GM23248 (cell line): ENCODE data around the gene BRD1. TPM values are rescaled to one million over a fixed set of nuclear protein-coding genes. Genes with fewer than 3 reads are reported as not detected.

Experiments used
- DNase-seq: peaks from one replicate; pipeline ENCODE4 v3.0.0-alpha.2; 2015
- H2AFZ ChIP-seq: fragments of 200-600 bp; sonication (generic); 2 replicates; pipeline ENCODE4 v1.6.1; 2016; ENCODE audit warnings: antibody characterized with exemption
- H3F3A ChIP-seq: fragments of 200-600 bp; sonication (generic); 2 replicates; pipeline ENCODE4 v1.6.1; 2016; ENCODE audit warnings: mild to moderate bottlenecking, antibody characterized with exemption, mixed run types; ENCODE audit not compliant: insufficient read depth
- H3K27ac ChIP-seq: fragments of 200-600 bp; sonication (generic); 2 replicates; pipeline ENCODE4 v1.5.1; 2016; ENCODE audit warnings: mild to moderate bottlenecking
- H3K27me3 ChIP-seq: fragments of 200-600 bp; sonication (generic); replicated peaks from 2 replicates; pipeline ENCODE4 v1.6.1; 2016; ENCODE audit warnings: mild to moderate bottlenecking; ENCODE audit not compliant: insufficient read depth
- H3K36me3 ChIP-seq: fragments of 200-600 bp; sonication (generic); 2 replicates; pipeline ENCODE4 v1.6.1; 2016; ENCODE audit warnings: low read depth, mild to moderate bottlenecking
- H3K4me1 ChIP-seq: fragments of 200-600 bp; sonication (generic); 2 replicates; pipeline ENCODE4 v1.6.1; 2016; ENCODE audit warnings: mild to moderate bottlenecking; ENCODE audit not compliant: insufficient read depth
- H3K4me2 ChIP-seq: fragments of 200-600 bp; sonication (generic); one replicate; pipeline ENCODE4 v1.6.1; 2016; ENCODE audit warnings: mild to moderate bottlenecking; ENCODE audit not compliant: unreplicated experiment
- H3K4me3 ChIP-seq: fragments of 200-600 bp; sonication (generic); 2 replicates; pipeline ENCODE4 v1.5.1; 2016; ENCODE audit warnings: mild to moderate bottlenecking
- H3K79me2 ChIP-seq: fragments of 200-600 bp; sonication (generic); 2 replicates; pipeline ENCODE4 v1.6.1; 2016; ENCODE audit warnings: mild to moderate bottlenecking; ENCODE audit not compliant: insufficient read depth
- H3K9ac ChIP-seq: fragments of 200-600 bp; sonication (generic); 2 replicates; pipeline ENCODE4 v1.6.1; 2016; ENCODE audit warnings: mild to moderate bottlenecking
- H3K9me2 ChIP-seq: fragments of 200-600 bp; sonication (generic); 2 replicates; pipeline ENCODE4 v1.6.1; 2016; ENCODE audit warnings: mixed run types, mild to moderate bottlenecking, moderate library complexity; ENCODE audit not compliant: insufficient read depth
- H3K9me3 ChIP-seq: fragments of 200-600 bp; sonication (generic); one replicate; pipeline ENCODE4 v1.6.1; 2017; ENCODE audit warnings: low read depth
- H4K20me1 ChIP-seq: fragments of 200-600 bp; sonication (generic); 2 replicates; pipeline ENCODE4 v1.6.0; 2016; ENCODE audit not compliant: insufficient read depth
- EZH2 ChIP-seq: fragments of 200-600 bp; sonication (generic); IDR thresholded peaks from 2 replicates; pipeline ENCODE4 v1.6.1; 2018; ENCODE audit warnings: antibody characterized with exemption, mild to moderate bottlenecking; ENCODE audit not compliant: insufficient read depth, poor library complexity, severe bottlenecking
- EZH2phosphoT487 ChIP-seq: fragments of 200-600 bp; sonication (generic); IDR thresholded peaks from 2 replicates; pipeline ENCODE4 v1.6.1; 2018; ENCODE audit warnings: antibody characterized with exemption, moderate library complexity, mild to moderate bottlenecking, low read depth; ENCODE audit not compliant: insufficient read depth
- WGBS, 2 experiments: methylation state at CpG; one replicate each; pipeline ENCODE4 v1.1.6; 2015 to 2017; ENCODE audit warnings: low lambda C conversion rate in 2 of 2, low coverage in 1 of 2; ENCODE audit errors: missing lambda C conversion rate in 2 of 2; 5-methylcytosine and 5-hydroxymethylcytosine counted together
- in situ Hi-C: fragments of 300-500 bp; cut with MboI; formaldehyde crosslinking; loops from 2 replicates; pipeline ENCODE4 v1.15.0; 2020
- polyA plus RNA-seq: library from polyadenylated mRNA; unstranded; fragments of >200 nt; fragmentation: Nextera tagmentation; extraction: Ambion mirVana; gene quantifications from 2 replicates; pipeline ENCODE4 v1.2.1, GENCODE V29; 2016
- total RNA-seq: library from RNA; depleted of rRNA; stranded (reverse); fragments of >200 nt; shearing (Covaris generic); gene quantifications from 2 replicates; pipeline ENCODE4 v1.2.3, GENCODE V29; 2014

Gene BRD1
- total and polyA plus RNA-seq, 2 experiments from 2014 or later: 4.5 to 23.1 TPM

DNA sequence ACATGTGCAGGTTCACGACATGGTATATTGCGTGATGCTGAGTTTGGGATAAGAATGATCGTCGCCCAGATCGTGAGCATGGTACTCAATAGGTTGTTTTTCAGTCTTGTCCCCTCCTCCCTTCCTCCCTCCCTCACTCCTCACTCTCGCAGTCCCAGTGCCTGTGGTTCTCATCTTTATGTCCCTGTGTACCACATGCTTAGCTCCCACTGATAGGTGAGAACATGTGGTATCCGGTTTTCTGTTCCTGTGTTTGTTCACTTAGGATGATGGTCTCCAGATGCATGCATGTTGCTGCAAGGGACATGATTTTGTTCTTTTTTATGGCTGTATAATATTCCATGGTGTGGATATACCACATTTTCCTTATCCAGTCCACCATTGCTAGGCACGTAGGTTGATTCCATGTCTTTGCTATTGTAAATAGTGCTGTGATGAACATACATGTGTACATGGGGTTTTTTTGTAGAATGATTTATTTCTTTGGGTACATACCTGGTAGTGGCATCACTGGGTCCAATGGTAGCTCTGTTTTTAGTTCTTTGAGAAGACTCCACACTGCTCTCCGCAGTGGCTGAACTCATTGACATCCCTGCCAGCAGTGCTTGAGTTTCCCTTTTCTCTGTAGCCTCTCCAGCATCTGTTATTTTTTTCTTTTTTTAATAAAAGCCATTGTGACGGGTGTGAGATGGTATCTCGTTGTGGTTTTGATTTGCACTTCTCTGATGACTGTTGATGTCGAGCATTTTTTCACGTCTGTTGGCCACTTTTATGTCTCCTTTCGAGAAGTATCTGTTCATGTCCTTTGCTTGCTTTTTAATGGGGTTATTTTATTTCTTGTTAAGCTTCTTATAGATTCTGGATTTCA, 42.4 kb upstream of the BRD1 start:
- Histone ChIP-seq H3K4me2 (no peak overlapping the region), H3K9ac (no peak overlapping the region), H3K27me3 (no peaks in the 10 kb centered on the region), H3K36me3 (peaks cover 12% of the 10 kb centered on the region; the same call in 1 of the 2 replicates), H3K9me3 (peaks cover 4% of the 10 kb centered on the region), H3K4me1 (no peaks in the 10 kb centered on the region), H3K27ac (no peak overlapping the region), H3K79me2 (peaks cover 99% of the 10 kb centered on the region), H3F3A (no peaks in the 10 kb centered on the region), H2AFZ (no peak overlapping the region), H4K20me1 (peaks cover 4% of the 10 kb centered on the region; the same call in 1 of the 2 replicates), H3K9me2 (no peaks in the 10 kb centered on the region), H3K4me3 (no peak overlapping the region)
- no peak for DNase-seq
- in situ Hi-C loops: no loop called here
- 87 to 88% methylated on average over 14 of the region's 14 CpGs for WGBS, 2 experiments
- TF ChIP-seq EZH2: no peak
- no peak for TF ChIP-seq EZH2phosphoT487

- WGBS, 2 experiments: 89 to 92% methylated on average over 17 of the region's 17 CpGs
- H3K9ac ChIP-seq: no peak overlapping the region
- no peak overlapping the region for H3K4me3 ChIP-seq
- peaks cover 4% of the 10 kb centered on the region; the same call in 1 of the 2 replicates for H4K20me1 ChIP-seq
- peaks cover 100% of the 10 kb centered on the region for H3K79me2 ChIP-seq
- H3K4me1 ChIP-seq: no peaks in the 10 kb centered on the region
- in situ Hi-C loops: no loop called here
- H2AFZ ChIP-seq: no peak overlapping the region
- H3K4me2 ChIP-seq: no peak overlapping the region
- H3K36me3 ChIP-seq: peaks cover 12% of the 10 kb centered on the region; the same call in 1 of the 2 replicates
- no peak for DNase-seq
- no peaks in the 10 kb centered on the region for H3K9me2 ChIP-seq
- no peak overlapping the region for H3K27ac ChIP-seq
- peaks cover 4% of the 10 kb centered on the region for H3K9me3 ChIP-seq
- no peak for TF ChIP-seq EZH2phosphoT487
- no peak for TF ChIP-seq EZH2
- no peaks in the 10 kb centered on the region for H3K27me3 ChIP-seq
- no peaks in the 10 kb centered on the region for H3F3A ChIP-seq
These were observed 41.6 kb upstream of the BRD1 start for GRCh38 chr22:49869086-49869830.

DNA sequence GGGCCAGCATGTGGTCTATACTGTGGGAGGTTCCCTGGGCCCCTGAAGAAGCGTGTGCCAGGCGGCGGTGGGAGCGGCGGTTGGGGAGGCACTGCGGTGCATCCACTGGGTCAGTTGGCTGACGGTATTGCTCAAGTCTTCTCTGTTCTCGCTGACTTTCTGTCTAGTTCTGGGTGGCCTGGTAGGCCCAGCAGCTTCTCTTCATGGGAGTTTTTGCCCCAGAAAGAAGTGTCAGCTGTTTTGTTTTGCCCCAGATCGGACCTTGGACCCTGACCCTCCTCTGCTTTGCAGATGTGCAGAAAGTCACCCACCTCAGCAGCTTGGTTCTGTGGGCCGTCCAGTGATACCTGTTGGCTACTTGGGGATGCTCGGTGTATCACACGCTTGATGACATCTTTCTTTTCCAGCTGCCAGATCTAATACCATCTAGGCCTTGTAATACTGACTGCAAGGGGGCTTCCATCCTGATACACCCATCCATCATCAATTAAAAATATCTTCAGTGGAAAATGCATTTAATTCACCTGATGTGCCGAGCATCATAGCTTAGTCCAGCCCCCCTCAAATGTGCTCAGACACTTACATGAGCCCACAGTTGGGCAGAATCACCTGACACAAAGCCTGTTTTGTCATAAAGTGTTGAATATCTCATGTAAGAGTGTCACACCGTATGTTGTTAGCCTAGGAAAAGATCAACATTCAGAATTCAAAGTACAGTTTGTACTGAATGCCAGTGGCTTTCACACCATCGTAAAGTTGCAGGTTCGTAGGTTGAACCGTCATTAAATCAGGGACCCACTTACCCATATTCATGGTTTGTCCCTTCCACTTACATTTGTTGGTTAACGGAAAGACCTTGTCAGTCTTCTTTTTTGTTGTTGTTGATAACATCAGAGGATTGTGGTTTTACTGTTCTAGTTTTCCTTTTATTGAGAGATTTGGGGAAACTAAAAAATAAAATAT, 39.9 kb upstream of the BRD1 start:
- Histone ChIP-seq H3K9me3 (peaks cover 4% of the 10 kb centered on the region), H3K4me2 (no peak overlapping the region), H3K9ac (no peak overlapping the region), H3K9me2 (no peaks in the 10 kb centered on the region), H3K27ac (no peak overlapping the region), H3K4me3 (no peak overlapping the region), H3K27me3 (no peaks in the 10 kb centered on the region), H3K36me3 (peaks cover 12% of the 10 kb centered on the region; the same call in 1 of the 2 replicates), H3F3A (no peaks in the 10 kb centered on the region), H3K4me1 (no peaks in the 10 kb centered on the region), H2AFZ (no peak overlapping the region), H4K20me1 (peaks cover 4% of the 10 kb centered on the region; the same call in 1 of the 2 replicates), H3K79me2 (peaks cover 100% of the 10 kb centered on the region)
- no peak for TF ChIP-seq EZH2phosphoT487
- TF ChIP-seq EZH2: no peak
- DNase-seq: no peak
- WGBS, 2 experiments: 97 to 98% methylated on average over 18 of the region's 18 CpGs
- in situ Hi-C loops: no loop called here

DNA sequence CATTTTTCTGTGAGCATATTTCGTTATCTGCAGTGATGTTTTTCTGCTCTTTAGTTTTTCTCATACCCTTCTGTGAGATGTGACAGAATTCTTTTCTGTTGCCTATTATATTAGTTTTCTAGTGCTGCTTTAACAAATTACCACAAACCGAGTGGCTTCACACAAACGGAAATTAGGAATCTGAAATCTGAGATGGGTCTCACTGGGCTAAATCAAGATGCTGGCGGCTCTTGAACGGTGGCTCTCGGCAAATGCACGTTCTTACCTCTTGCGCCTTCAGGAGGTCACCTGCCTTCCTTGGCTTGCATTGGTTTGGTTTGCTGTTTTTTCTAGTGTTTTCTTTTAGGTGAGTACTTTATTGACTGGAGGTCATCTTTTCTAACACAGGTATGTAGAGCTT, 39.0 kb upstream of the BRD1 start:
- no peak for TF ChIP-seq EZH2phosphoT487
- TF ChIP-seq EZH2: no peak
- H3F3A ChIP-seq: no peaks in the 10 kb centered on the region
- in situ Hi-C loops: no loop called here
- peaks cover 12% of the 10 kb centered on the region; the same call in 1 of the 2 replicates for H3K36me3 ChIP-seq
- no peak overlapping the region for H3K9ac ChIP-seq
- WGBS, 2 experiments: 97 to 98% methylated on average over 8 of the region's 8 CpGs
- H3K4me1 ChIP-seq: no peaks in the 10 kb centered on the region
- no peak overlapping the region for H3K4me2 ChIP-seq
- H3K27ac ChIP-seq: no peak overlapping the region
- no peaks in the 10 kb centered on the region for H3K9me2 ChIP-seq
- peaks cover 4% of the 10 kb centered on the region; the same call in 1 of the 2 replicates for H4K20me1 ChIP-seq
- peaks cover 100% of the 10 kb centered on the region for H3K79me2 ChIP-seq
- peaks cover 4% of the 10 kb centered on the region for H3K9me3 ChIP-seq
- DNase-seq: no peak
- no peaks in the 10 kb centered on the region for H3K27me3 ChIP-seq
- H2AFZ ChIP-seq: no peak overlapping the region
- no peak overlapping the region for H3K4me3 ChIP-seq
